Natural killer cell (primary cell): Measurements from ENCODE around the gene LIPG. TPM values are rescaled to one million over a fixed set of nuclear protein-coding genes. Genes with fewer than 3 reads are reported as not detected.

ENCODE experiments used
- ATAC-seq, 3 donors: fragments of 150-1000 bp in 2 of 3; fragments of 200-7000 bp in 1 of 3; cut with Tn5 transposase; 1 replicate in 1 of 3; 2 replicates in 2 of 3; pipeline ENCODE4 v1.10.0; 2021; ENCODE audit warnings: mild to moderate bottlenecking in 2 of 3, moderate library complexity in 2 of 3
- DNase-seq, 2 donors: peaks; one replicate each; pipeline versions ENCODE4 v3.0.0 to v3.0.0-alpha.2; 2013 to 2021; ENCODE audit warnings: mixed read lengths in 1 of 2
- H3K27ac ChIP-seq: one replicate; pipeline ENCODE4 v1.5.1; 2013; ENCODE audit warnings: mild to moderate bottlenecking, low read length
- H3K27me3 ChIP-seq: one replicate; pipeline ENCODE4 v1.6.1; 2013; ENCODE audit warnings: low read length; ENCODE audit not compliant: control insufficient read depth, insufficient read depth
- H3K36me3 ChIP-seq: one replicate; pipeline ENCODE4 v1.6.1; 2013; ENCODE audit warnings: low read length; ENCODE audit not compliant: control insufficient read depth, insufficient read depth
- H3K4me1 ChIP-seq: one replicate; pipeline ENCODE4 v1.6.1; 2013; ENCODE audit warnings: low read length; ENCODE audit not compliant: control insufficient read depth, insufficient read depth
- H3K4me3 ChIP-seq: one replicate; pipeline ENCODE4 v1.5.1; 2013; ENCODE audit warnings: low read length
- H3K9me3 ChIP-seq: one replicate; pipeline ENCODE4 v1.6.1; 2013; ENCODE audit warnings: low read length; ENCODE audit not compliant: control insufficient read depth, insufficient read depth
- H3K27ac Mint-ChIP-seq, 2 donors: one replicate each; pipeline ENCODE4 v1.8.0; 2022; ENCODE audit warnings: mild to moderate bottlenecking in 2 of 2, mixed read lengths in 2 of 2, moderate library complexity in 1 of 2
- H3K27me3 Mint-ChIP-seq, 2 donors: one replicate each; pipeline ENCODE4 v1.8.0; 2022; ENCODE audit warnings: low read depth in 2 of 2, mixed read lengths in 2 of 2
- H3K36me3 Mint-ChIP-seq: one replicate; pipeline ENCODE4 v1.8.0; 2022; ENCODE audit warnings: mixed read lengths
- H3K4me1 Mint-ChIP-seq, 2 donors: one replicate each; pipeline ENCODE4 v1.8.0; 2022; ENCODE audit warnings: mixed read lengths in 2 of 2
- H3K4me3 Mint-ChIP-seq: one replicate; pipeline ENCODE4 v1.8.0; 2022; ENCODE audit warnings: mild to moderate bottlenecking, moderate library complexity, mixed read lengths
- H3K9me3 Mint-ChIP-seq, 2 donors: one replicate each; pipeline ENCODE4 v1.8.0; 2022; ENCODE audit warnings: mixed read lengths in 2 of 2
- WGBS: methylation state at CpG from one replicate; pipeline ENCODE4 v1.1.7; 2013; ENCODE audit warnings: missing lambda C conversion rate; ENCODE audit not compliant: insufficient coverage; 5-methylcytosine and 5-hydroxymethylcytosine counted together
- intact Hi-C: fragments of 100-400 bp; cut with micrococcal nuclease; formaldehyde crosslinking; loops from one replicate; pipeline ENCODE4 v1.14.2; 2022
- total RNA-seq, 4 donors: library from RNA; stranded (reverse); fragments of 120-200 nt in 1 of 4; gene quantifications; one replicate each; pipeline versions ENCODE4 v1.2.3 to v1.2.4, GENCODE V29; 2013 to 2022
- TF ChIP-seq, protein P1 (sequence below): fragments of 200-600 bp; IDR thresholded peaks from one replicate; pipeline ENCODE4 v1.8.0; 2022; ENCODE audit warnings: antibody characterized with exemption

The LIPG gene
- total RNA-seq, 3 donors from 2014 or later (not counting 1 experiment from before 2014, with no cell fraction given), result 0.48 TPM; not detected in 2

DNA sequence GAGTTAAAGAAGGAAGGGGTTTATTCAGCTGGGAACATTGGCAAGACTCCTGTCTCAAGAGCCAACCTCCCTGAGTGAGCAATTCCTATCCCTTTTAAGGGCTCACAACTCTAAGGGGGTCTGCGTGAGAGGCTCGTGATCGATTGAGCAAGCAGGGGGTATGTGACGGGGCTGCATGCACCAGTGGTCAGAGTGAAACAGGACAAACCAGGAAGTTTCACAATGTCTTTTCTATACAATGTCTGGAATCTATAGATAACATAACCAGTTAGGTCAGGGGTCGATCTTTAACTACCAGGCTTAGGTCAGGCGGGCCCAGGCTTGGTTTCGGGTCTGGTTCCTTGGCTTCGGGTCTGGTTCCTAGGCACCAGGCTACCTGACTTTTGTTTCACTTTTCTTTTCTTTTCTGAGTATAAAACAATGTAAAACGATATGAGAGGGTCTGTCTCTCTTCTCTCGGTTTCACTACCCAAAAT lies 30.1 kb upstream of the LIPG start:
- H3K4me1 ChIP-seq, result no peaks in the 10 kb centered on the region
- no peaks in the 10 kb centered on the region for H3K27me3 ChIP-seq
- Mint-ChIP-seq H3K27ac (no peak overlapping the region), H3K9me3 (no peaks in the 10 kb centered on the region), H3K4me1 (no peaks in the 10 kb centered on the region), H3K4me3 (no peak overlapping the region), H3K27me3 (peaks cover 15 to 32% of the 10 kb centered on the region in 2 donors), H3K36me3 (no peaks in the 10 kb centered on the region)
- no peaks in the 10 kb centered on the region for H3K36me3 ChIP-seq
- intact Hi-C loops, result no loop called here
- TF ChIP-seq, protein P1, sequence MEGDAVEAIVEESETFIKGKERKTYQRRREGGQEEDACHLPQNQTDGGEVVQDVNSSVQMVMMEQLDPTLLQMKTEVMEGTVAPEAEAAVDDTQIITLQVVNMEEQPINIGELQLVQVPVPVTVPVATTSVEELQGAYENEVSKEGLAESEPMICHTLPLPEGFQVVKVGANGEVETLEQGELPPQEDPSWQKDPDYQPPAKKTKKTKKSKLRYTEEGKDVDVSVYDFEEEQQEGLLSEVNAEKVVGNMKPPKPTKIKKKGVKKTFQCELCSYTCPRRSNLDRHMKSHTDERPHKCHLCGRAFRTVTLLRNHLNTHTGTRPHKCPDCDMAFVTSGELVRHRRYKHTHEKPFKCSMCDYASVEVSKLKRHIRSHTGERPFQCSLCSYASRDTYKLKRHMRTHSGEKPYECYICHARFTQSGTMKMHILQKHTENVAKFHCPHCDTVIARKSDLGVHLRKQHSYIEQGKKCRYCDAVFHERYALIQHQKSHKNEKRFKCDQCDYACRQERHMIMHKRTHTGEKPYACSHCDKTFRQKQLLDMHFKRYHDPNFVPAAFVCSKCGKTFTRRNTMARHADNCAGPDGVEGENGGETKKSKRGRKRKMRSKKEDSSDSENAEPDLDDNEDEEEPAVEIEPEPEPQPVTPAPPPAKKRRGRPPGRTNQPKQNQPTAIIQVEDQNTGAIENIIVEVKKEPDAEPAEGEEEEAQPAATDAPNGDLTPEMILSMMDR, result no peak
- DNase-seq, result no peak
- ATAC-seq, result no peak
- 69% methylated on average over 8 of the region's 10 CpGs for WGBS
- no peaks in the 10 kb centered on the region for H3K9me3 ChIP-seq
- no peak overlapping the region for H3K27ac ChIP-seq
- H3K4me3 ChIP-seq, result no peak overlapping the region

DNA sequence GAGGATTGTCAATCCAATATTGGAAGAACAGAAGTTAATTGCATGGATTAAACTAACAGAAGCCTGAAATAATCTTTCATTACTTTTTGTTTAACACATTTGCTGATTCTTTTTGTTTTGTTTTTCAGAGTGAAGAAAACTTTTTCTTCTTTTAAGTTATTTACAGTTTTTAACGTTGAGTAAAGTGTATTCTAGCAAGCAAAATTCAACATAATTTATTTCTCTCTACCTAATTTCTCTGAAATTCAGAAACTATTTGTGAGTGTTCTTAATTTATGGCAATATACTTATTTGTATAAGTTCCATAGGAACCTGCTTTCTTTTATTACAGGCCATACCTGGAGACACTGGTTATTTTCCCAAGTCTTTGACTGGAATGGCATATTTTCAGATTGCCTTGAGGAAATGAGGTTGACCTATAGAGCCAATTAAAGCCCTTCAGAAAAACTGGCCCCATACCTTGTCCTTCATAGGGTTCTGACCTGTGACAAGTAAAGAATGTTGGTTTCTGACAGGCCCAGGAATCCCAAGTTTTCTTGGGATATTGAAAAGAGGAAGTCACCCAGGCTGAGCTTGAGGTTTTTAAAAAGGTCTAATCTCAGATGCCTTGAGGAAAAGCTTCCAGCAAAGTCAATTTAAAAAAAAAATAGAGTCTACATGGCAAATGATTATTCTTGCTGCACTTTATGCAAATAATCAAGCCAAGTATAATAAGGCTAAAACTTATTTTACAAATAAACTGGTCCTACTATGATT lies 26.8 kb upstream of the LIPG start:
- H3K4me3 ChIP-seq, result no peak overlapping the region
- no peaks in the 10 kb centered on the region for H3K9me3 Mint-ChIP-seq
- no peak for ATAC-seq
- no peaks in the 10 kb centered on the region for H3K36me3 ChIP-seq
- no peaks in the 10 kb centered on the region for H3K36me3 Mint-ChIP-seq
- no peaks in the 10 kb centered on the region for H3K4me1 ChIP-seq
- no peak overlapping the region for H3K4me3 Mint-ChIP-seq
- WGBS, result no CpG with 5 or more reads among the region's 1 CpG
- H3K9me3 ChIP-seq, result no peaks in the 10 kb centered on the region
- H3K27ac ChIP-seq, result no peak overlapping the region
- no peak overlapping the region for H3K27ac Mint-ChIP-seq
- no peak for DNase-seq
- intact Hi-C loops, result no loop called here
- no peaks in the 10 kb centered on the region for H3K4me1 Mint-ChIP-seq
- no peaks in the 10 kb centered on the region for H3K27me3 ChIP-seq
- peaks cover 11 to 16% of the 10 kb centered on the region in 2 donors for H3K27me3 Mint-ChIP-seq
- TF ChIP-seq, protein P1, result no peak

DNA sequence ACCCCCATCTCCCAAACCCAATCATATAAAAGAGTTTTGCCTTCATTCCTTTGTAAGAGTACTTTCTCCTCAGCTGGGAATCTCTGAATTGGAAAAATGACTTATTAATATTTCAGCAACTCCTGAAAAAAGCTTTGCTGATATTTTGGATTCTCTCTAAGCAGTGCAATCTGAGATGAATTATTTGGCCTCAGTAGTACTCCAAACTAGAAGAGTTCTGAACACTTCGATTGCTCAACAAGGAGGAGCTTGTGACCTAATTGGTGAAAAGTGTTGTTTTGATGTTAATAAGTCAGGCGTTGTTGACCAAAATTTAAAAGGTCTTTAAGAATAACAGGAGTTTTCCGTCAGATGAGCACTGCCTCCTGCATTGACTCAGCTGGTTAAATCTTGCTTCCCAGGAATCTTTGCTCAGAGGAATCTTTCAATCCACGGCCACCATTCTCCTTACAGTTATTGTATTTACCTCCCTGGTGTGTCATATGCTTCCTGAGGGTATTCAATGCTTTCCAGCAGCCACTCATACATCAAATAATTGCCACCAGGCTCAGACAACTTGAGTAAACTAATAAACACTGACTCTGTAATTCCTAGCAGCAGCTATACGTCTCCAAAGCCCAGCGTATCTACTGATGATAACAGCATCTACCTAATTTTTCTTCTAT lies 24.5 kb upstream of the LIPG start:
- no peak for ATAC-seq
- Histone ChIP-seq H3K4me3 (no peak overlapping the region), H3K27me3 (no peaks in the 10 kb centered on the region), H3K36me3 (no peaks in the 10 kb centered on the region), H3K9me3 (no peaks in the 10 kb centered on the region), H3K4me1 (no peaks in the 10 kb centered on the region), H3K27ac (no peak overlapping the region)
- Mint-ChIP-seq H3K27ac (no peak overlapping the region), H3K9me3 (no peaks in the 10 kb centered on the region), H3K27me3 (peaks cover 7 to 8% of the 10 kb centered on the region in 2 donors), H3K4me1 (no peaks in the 10 kb centered on the region), H3K36me3 (no peaks in the 10 kb centered on the region), H3K4me3 (no peak overlapping the region)
- DNase-seq, result no peak
- TF ChIP-seq, protein P1, result no peak
- intact Hi-C loops, result no loop called here
- 91% methylated on average over 6 of the region's 6 CpGs for whole genome bisulfite sequencing
